MG63 (cell line): ENCODE measurements around the gene EXOSC10. TPM values are rescaled to one million over a fixed set of nuclear protein-coding genes. Genes with fewer than 3 reads are reported as not detected.
"Not testable (repeated sequence)": the region's sequence is repeated elsewhere in the genome, so short reads cannot be mapped to it uniquely, and the experiment has no call there.

ENCODE experiments used
- DNase-seq: peaks from one replicate; pipeline ENCODE4 v3.0.0-alpha.2; 2020
- H3K27me3 ChIP-seq: fragments of 250-450 bp; sonication (Bioruptor Pico); 2 replicates; pipeline ENCODE4 v1.5.1; 2020; ENCODE audit warnings: mild to moderate bottlenecking, moderate library complexity
- H3K36me3 ChIP-seq: fragments of 250-450 bp; sonication (Bioruptor Pico); 2 replicates; pipeline ENCODE4 v1.5.1; 2020; ENCODE audit warnings: mild to moderate bottlenecking, moderate library complexity
- H3K4me3 ChIP-seq: fragments of 250-450 bp; sonication (Bioruptor Pico); 2 replicates; pipeline ENCODE4 v1.5.1; 2020; ENCODE audit warnings: mild to moderate bottlenecking, moderate library complexity
- H3K9me3 ChIP-seq: fragments of 250-450 bp; sonication (Bioruptor Pico); 2 replicates; pipeline ENCODE4 v1.5.1; 2020; ENCODE audit warnings: mild to moderate bottlenecking, moderate library complexity
- total RNA-seq: library from RNA; depleted of rRNA; stranded (reverse); fragments of >200 nt; shearing (Covaris generic); gene quantifications from 2 replicates; pipeline ENCODE4 v1.2.3, GENCODE V29; 2014; ENCODE audit warnings: low replicate concordance

Gene EXOSC10
- total RNA-seq, 1 experiment from 2014 or later: 55.2 TPM

- not testable (repeated sequence) for H3K27me3 ChIP-seq, H3K9me3 ChIP-seq, H3K36me3 ChIP-seq, H3K4me3 ChIP-seq, DNase-seq
Observed at GRCh38 chr1:11040105-11040429, 59.6 kb downstream of the EXOSC10 start.

GRCh38 chr1:11039351-11040104, 60.1 kb downstream of the EXOSC10 start:
- Histone ChIP-seq H3K27me3 (0 out of 2 replicates have a peak, but pooled peaks cover 3% of the 10 kb centered on the region), H3K9me3 (no peaks in the 10 kb centered on the region), H3K36me3 (no peaks in the 10 kb centered on the region), H3K4me3 (no peak overlapping the region)
- no peak for DNase-seq

- Histone ChIP-seq H3K36me3 (no peaks in the 10 kb centered on the region), H3K27me3 (0 out of 2 replicates have a peak, but pooled peaks cover 3% of the 10 kb centered on the region), H3K9me3 (no peaks in the 10 kb centered on the region), H3K4me3 (no peak overlapping the region)
- peak; percentile 60 for DNase-seq
Observed at GRCh38 chr1:11037740-11038182, 61.9 kb downstream of the EXOSC10 start.

GRCh38 chr1:11037019-11037739, 62.5 kb downstream of the EXOSC10 start:
- DNase-seq, H3K9me3 ChIP-seq, H3K36me3 ChIP-seq, H3K27me3 ChIP-seq, H3K4me3 ChIP-seq: not testable (repeated sequence)

- H3K36me3 ChIP-seq: peaks cover 16% of the 10 kb centered on the region
- DNase-seq: no peak
- H3K4me3 ChIP-seq: no peak overlapping the region
- H3K9me3 ChIP-seq: no peaks in the 10 kb centered on the region
- no peaks in the 10 kb centered on the region for H3K27me3 ChIP-seq
Observed at GRCh38 chr1:11031624-11032262, 67.9 kb downstream of the EXOSC10 start.

- no peak overlapping the region for H3K4me3 ChIP-seq
- no peak for DNase-seq
- H3K36me3 ChIP-seq: peaks cover 24% of the 10 kb centered on the region
- no peaks in the 10 kb centered on the region for H3K27me3 ChIP-seq
- no peaks in the 10 kb centered on the region for H3K9me3 ChIP-seq
Observed at GRCh38 chr1:11030865-11031264, 68.8 kb downstream of the EXOSC10 start.

- Histone ChIP-seq H3K9me3 (no peaks in the 10 kb centered on the region), H3K36me3 (peaks cover 53% of the 10 kb centered on the region), H3K27me3 (no peaks in the 10 kb centered on the region), H3K4me3 (no peak overlapping the region)
- DNase-seq: no peak
Observed at GRCh38 chr1:11028018-11028417, 71.7 kb downstream of the EXOSC10 start.

GRCh38 chr1:11027316-11027715, 72.4 kb downstream of the EXOSC10 start:
- no peak for DNase-seq
- Histone ChIP-seq H3K4me3 (no peak overlapping the region), H3K36me3 (peaks cover 60% of the 10 kb centered on the region), H3K27me3 (no peaks in the 10 kb centered on the region), H3K9me3 (no peaks in the 10 kb centered on the region)

GRCh38 chr1:11026903-11027302, 72.8 kb downstream of the EXOSC10 start:
- no peaks in the 10 kb centered on the region for H3K9me3 ChIP-seq
- no peak overlapping the region for H3K4me3 ChIP-seq
- peaks cover 64% of the 10 kb centered on the region for H3K36me3 ChIP-seq
- DNase-seq: no peak
- H3K27me3 ChIP-seq: no peaks in the 10 kb centered on the region

- H3K27me3 ChIP-seq: no peaks in the 10 kb centered on the region
- H3K36me3 ChIP-seq: peaks cover 73% of the 10 kb centered on the region
- H3K4me3 ChIP-seq: no peak overlapping the region
- no peaks in the 10 kb centered on the region for H3K9me3 ChIP-seq
- no peak for DNase-seq
Observed at GRCh38 chr1:11026052-11026451, 73.6 kb downstream of the EXOSC10 start.

GRCh38 chr1:11025618-11026017, 74.1 kb downstream of the EXOSC10 start:
- DNase-seq: no peak
- Histone ChIP-seq H3K4me3 (no peak overlapping the region), H3K9me3 (no peaks in the 10 kb centered on the region), H3K27me3 (no peaks in the 10 kb centered on the region), H3K36me3 (peaks cover 77% of the 10 kb centered on the region)

GRCh38 chr1:11024874-11025203, 74.8 kb downstream of the EXOSC10 start:
- DNase-seq: no peak
- Histone ChIP-seq H3K27me3 (no peaks in the 10 kb centered on the region), H3K36me3 (peaks cover 80% of the 10 kb centered on the region), H3K9me3 (no peaks in the 10 kb centered on the region), H3K4me3 (no peak overlapping the region)

GRCh38 chr1:11024154-11024873, 75.4 kb downstream of the EXOSC10 start:
- Histone ChIP-seq H3K9me3 (no peaks in the 10 kb centered on the region), H3K36me3 (peaks cover 83% of the 10 kb centered on the region), H3K4me3 (no peak overlapping the region), H3K27me3 (no peaks in the 10 kb centered on the region)
- DNase-seq: no peak

- Histone ChIP-seq H3K9me3 (no peaks in the 10 kb centered on the region), H3K36me3 (peaks cover 94% of the 10 kb centered on the region), H3K4me3 (no peak overlapping the region), H3K27me3 (no peaks in the 10 kb centered on the region)
- DNase-seq: no peak
Observed at GRCh38 chr1:11023201-11023600, 76.5 kb downstream of the EXOSC10 start.

- H3K36me3 ChIP-seq: peaks cover 95% of the 10 kb centered on the region
- H3K4me3 ChIP-seq: no peak overlapping the region
- H3K9me3 ChIP-seq: no peaks in the 10 kb centered on the region
- DNase-seq: no peak
- H3K27me3 ChIP-seq: no peaks in the 10 kb centered on the region
Observed at GRCh38 chr1:11019971-11020370, 79.7 kb downstream of the EXOSC10 start.

- not testable (repeated sequence) for H3K27me3 ChIP-seq, H3K9me3 ChIP-seq, H3K4me3 ChIP-seq, DNase-seq
- peaks cover 95% of the 10 kb centered on the region for H3K36me3 ChIP-seq
Observed at GRCh38 chr1:11019358-11019757, 80.3 kb downstream of the EXOSC10 start.
